Mucosa of rectum (tissue), 2 donors: Measurements from ENCODE around the gene URB1.

Source experiments
- H3K27ac ChIP-seq, 2 donors: one replicate each; pipeline ENCODE4 v1.7.0; 2013; ENCODE audit warnings: inconsistent platforms in 2 of 2, low read depth in 2 of 2, low read length in 2 of 2
- H3K27me3 ChIP-seq, 2 donors: one replicate each; pipeline ENCODE4 v1.7.0; 2013; ENCODE audit warnings: low read length in 2 of 2; ENCODE audit not compliant: control insufficient read depth in 2 of 2, insufficient read depth in 2 of 2
- H3K36me3 ChIP-seq, 2 donors: one replicate each; pipeline ENCODE4 v1.7.0; 2013; ENCODE audit warnings: low read length in 2 of 2; ENCODE audit not compliant: control insufficient read depth in 2 of 2, insufficient read depth in 2 of 2
- H3K4me1 ChIP-seq, 2 donors: one replicate each; pipeline ENCODE4 v1.7.0; 2013; ENCODE audit warnings: low read length in 2 of 2, mild to moderate bottlenecking in 1 of 2; ENCODE audit not compliant: control insufficient read depth in 2 of 2, insufficient read depth in 2 of 2
- H3K4me3 ChIP-seq, 2 donors: one replicate each; pipeline ENCODE4 v1.7.0; 2013; ENCODE audit warnings: low read length in 2 of 2
- H3K9ac ChIP-seq, 2 donors: one replicate each; pipeline ENCODE4 v1.7.0; 2013; ENCODE audit warnings: low read length in 2 of 2, low read depth in 1 of 2, mild to moderate bottlenecking in 1 of 2
- H3K9me3 ChIP-seq, 2 donors: one replicate each; pipeline ENCODE4 v1.7.0; 2013; ENCODE audit warnings: low read length in 2 of 2; ENCODE audit not compliant: control insufficient read depth in 2 of 2
- donor health status: healthy.
- donor health status: Normal muscosa, but diverticular disease.

URB1 gene

GRCh38 chr21:32322103-32322502 lies 70.7 kb downstream of the URB1 start:
- H3K9me3 ChIP-seq: no peaks in the 10 kb centered on the region
- no peak overlapping the region for H3K27ac ChIP-seq
- no peaks in the 10 kb centered on the region for H3K4me1 ChIP-seq
- no peak overlapping the region for H3K9ac ChIP-seq
- peaks cover 78 to 79% of the 10 kb centered on the region in 2 donors for H3K36me3 ChIP-seq
- H3K27me3 ChIP-seq: no peaks in the 10 kb centered on the region
- H3K4me3 ChIP-seq: no peak overlapping the region

- Histone ChIP-seq H3K9me3 (no peaks in the 10 kb centered on the region), H3K4me3 (no peak overlapping the region), H3K27ac (no peak overlapping the region), H3K27me3 (no peaks in the 10 kb centered on the region), H3K4me1 (no peaks in the 10 kb centered on the region), H3K9ac (no peak overlapping the region), H3K36me3 (peaks cover 84 to 85% of the 10 kb centered on the region in 2 donors)
These were observed 71.3 kb downstream of the URB1 start for GRCh38 chr21:32321480-32321879.

- Histone ChIP-seq H3K27ac (no peak overlapping the region), H3K9ac (no peak overlapping the region), H3K4me1 (no peaks in the 10 kb centered on the region), H3K9me3 (no peaks in the 10 kb centered on the region), H3K36me3 (peaks cover 85 to 93% of the 10 kb centered on the region in 2 donors), H3K27me3 (no peaks in the 10 kb centered on the region), H3K4me3 (no peak overlapping the region)
These were observed 72.1 kb downstream of the URB1 start for GRCh38 chr21:32320726-32321125.

DNA sequence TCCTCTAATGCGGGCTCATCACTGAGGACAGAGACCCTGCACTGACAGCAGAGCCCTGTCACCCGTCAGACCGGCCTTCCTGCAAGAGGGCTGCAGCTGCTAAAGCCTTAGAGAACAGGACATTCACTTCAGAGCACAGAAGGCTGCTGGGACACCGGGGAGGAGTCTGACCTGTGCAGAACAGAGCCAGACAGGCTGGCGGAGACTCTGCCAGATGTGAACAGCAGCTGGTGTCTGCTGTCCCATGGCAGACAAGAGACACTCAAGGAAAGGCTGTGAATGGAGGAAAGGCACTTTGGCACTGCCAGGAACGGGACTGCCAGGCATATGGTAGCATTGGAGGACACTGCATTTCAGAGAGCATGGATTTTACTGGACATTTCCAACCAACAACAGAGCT lies 72.8 kb downstream of the URB1 start:
- no peak overlapping the region for H3K27ac ChIP-seq
- H3K36me3 ChIP-seq: peaks cover 81 to 88% of the 10 kb centered on the region in 2 donors
- H3K9me3 ChIP-seq: no peaks in the 10 kb centered on the region
- no peak overlapping the region for H3K4me3 ChIP-seq
- H3K9ac ChIP-seq: no peak overlapping the region
- H3K27me3 ChIP-seq: no peaks in the 10 kb centered on the region
- no peaks in the 10 kb centered on the region for H3K4me1 ChIP-seq

DNA sequence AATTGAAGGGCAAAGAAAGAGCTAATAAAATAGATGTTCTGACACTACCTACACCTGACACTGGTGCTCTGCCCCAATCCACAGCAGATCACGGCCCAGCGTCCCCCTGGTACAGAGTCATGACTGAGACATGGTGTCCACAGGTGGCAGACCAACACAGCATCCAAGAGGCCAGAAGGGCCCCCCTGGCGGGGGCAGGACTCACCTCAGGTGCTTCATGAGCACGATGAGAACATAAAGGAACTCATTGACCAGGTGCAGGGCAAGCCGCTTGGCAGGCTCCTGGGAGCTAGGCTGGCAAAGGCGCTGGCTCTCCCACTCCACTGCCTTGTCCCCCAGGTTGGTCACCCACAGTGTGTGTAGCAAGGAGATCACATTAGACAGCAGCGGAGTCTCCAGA lies 73.8 kb downstream of the URB1 start:
- Histone ChIP-seq H3K4me1 (no peaks in the 10 kb centered on the region), H3K27ac (no peak overlapping the region), H3K9ac (no peak overlapping the region), H3K36me3 (peaks cover 80 to 84% of the 10 kb centered on the region in 2 donors), H3K27me3 (no peaks in the 10 kb centered on the region), H3K9me3 (no peaks in the 10 kb centered on the region), H3K4me3 (no peak overlapping the region)

- Histone ChIP-seq H3K4me3 (no peak overlapping the region), H3K27ac (no peak overlapping the region), H3K9ac (no peak overlapping the region), H3K27me3 (no peaks in the 10 kb centered on the region), H3K9me3 (no peaks in the 10 kb centered on the region), H3K36me3 (peaks cover 74 to 77% of the 10 kb centered on the region in 2 donors), H3K4me1 (no peaks in the 10 kb centered on the region)
These were observed 75.1 kb downstream of the URB1 start for GRCh38 chr21:32317726-32318125.

DNA sequence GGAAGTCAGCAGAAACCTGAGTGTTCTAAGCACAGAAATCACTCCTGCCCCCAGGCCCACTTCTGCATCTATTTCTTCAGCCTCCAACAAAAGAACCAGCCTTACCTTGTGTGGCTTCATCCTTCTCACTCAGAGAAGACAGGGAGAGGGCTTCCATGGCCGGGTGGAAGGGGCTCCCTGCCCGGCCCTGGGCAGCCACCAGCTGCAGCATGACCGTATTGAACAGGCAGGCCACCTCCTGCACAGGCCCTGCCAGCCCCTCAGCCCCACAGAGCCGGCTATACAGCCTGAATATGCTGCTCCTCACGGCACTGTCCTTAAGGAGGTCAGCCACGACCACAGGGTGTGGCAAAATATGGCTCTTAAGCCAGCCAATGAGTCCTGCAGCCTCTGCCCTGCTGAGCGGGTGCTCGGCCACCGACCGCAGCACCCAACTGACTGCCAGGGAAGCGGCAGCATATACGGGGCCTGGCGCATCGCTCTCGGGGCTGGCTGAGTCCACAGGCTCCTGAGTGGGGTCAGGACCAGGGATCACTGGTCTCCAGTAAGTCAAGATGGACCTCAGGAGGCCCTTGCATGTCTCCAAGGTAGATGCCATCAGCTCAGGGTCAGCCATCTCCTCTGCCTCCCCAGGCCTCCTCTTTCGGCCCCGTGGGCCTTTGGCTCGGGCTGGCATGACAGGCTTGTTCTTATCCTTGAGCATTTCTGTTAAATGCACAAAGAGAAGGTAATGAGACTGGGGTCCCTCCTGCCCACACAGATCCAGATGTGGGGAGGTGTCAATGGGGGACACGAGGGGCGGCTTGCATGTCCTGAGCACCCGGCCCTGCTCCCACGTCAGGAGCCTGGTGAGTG lies 76.2 kb downstream of the URB1 start:
- Histone ChIP-seq H3K9me3 (no peaks in the 10 kb centered on the region), H3K4me1 (no peaks in the 10 kb centered on the region), H3K36me3 (peaks cover 69 to 73% of the 10 kb centered on the region in 2 donors), H3K4me3 (no peak overlapping the region), H3K27ac (no peak overlapping the region), H3K27me3 (no peaks in the 10 kb centered on the region), H3K9ac (no peak overlapping the region)

DNA sequence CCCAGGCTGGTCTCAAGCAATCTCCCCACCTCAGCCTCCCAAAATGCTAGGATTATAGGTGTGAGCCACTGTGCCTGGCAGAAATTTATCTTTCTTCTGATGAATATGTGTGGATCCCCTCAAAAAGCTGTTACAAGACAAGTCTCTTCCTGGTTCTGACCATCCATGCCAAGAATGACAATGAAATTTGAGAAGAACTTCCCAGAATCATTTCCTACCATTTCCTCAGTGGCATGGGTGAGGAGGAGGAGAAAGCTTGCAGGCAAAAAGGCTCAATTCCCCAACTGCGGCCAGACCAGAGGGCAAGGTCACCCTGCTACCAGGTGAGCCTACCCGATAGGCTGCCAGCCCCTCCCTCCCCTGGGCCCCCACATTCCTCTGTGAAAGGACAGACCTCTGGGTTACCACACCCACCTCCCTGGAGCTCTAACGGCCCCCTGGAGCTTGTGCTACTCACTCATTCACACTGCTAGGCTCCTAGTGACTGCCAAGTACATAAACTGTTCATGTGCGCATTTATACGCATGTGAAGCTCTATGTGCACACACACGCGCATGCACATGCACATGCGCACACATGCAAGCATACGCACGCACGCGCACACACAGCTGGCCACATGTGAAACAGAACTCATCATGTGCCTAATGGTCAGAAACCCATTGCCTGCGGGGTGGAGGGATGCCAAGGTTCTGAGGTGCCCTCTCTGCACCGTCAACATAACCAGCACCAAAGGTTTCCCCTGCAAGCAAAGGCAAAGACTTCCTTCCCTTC lies 77.1 kb downstream of the URB1 start:
- no peak overlapping the region for H3K9ac ChIP-seq
- H3K27me3 ChIP-seq: no peaks in the 10 kb centered on the region
- no peak overlapping the region for H3K27ac ChIP-seq
- no peaks in the 10 kb centered on the region for H3K9me3 ChIP-seq
- peaks cover 64 to 66% of the 10 kb centered on the region in 2 donors for H3K36me3 ChIP-seq
- no peaks in the 10 kb centered on the region for H3K4me1 ChIP-seq
- no peak overlapping the region for H3K4me3 ChIP-seq

GRCh38 chr21:32314806-32315205 lies 78.0 kb downstream of the URB1 start:
- H3K36me3 ChIP-seq: peaks cover 57 to 58% of the 10 kb centered on the region in 2 donors
- no peaks in the 10 kb centered on the region for H3K27me3 ChIP-seq
- no peaks in the 10 kb centered on the region for H3K4me1 ChIP-seq
- H3K9me3 ChIP-seq: no peaks in the 10 kb centered on the region
- no peak overlapping the region for H3K27ac ChIP-seq
- H3K9ac ChIP-seq: no peak overlapping the region
- H3K4me3 ChIP-seq: no peak overlapping the region

GRCh38 chr21:32312976-32313375 lies 79.8 kb downstream of the URB1 start:
- Histone ChIP-seq H3K9me3 (no peaks in the 10 kb centered on the region), H3K27me3 (no peaks in the 10 kb centered on the region), H3K4me3 (no peak overlapping the region), H3K9ac (no peak overlapping the region), H3K27ac (no peak overlapping the region), H3K4me1 (no peaks in the 10 kb centered on the region), H3K36me3 (peaks cover 42% of the 10 kb centered on the region in 2 donors)
